GM11168 (cell line): Measurements from ENCODE around the gene GATD1.

Experiments
- in situ Hi-C: fragments of 300-500 bp; cut with MboI; formaldehyde crosslinking; loops from one replicate; pipeline ENCODE4 v1.12.0; 2022; ENCODE audit warnings: low sequenced_read_pairs; ENCODE audit not compliant: unreplicated experiment

Gene GATD1

DNA sequence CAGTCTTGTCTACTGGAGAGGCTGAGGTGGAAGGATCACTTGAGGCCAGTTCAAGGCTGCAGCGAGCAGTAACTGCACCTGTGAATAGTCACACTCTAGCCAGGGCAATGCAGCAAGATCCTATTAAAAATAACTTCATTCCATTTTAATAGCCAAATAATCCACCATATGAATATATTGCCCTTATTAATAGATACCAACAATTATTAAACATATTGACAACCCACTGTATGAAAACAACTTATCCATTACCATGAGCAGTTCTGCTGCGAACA, 10.4 kb downstream of the GATD1 start:
- in situ Hi-C loops, result loop anchor here (10.0 kb wide), 1 partner anchor 552 kb away; no protein-coding TSS in a partner anchor

- in situ Hi-C loops, result loop anchor here (10.0 kb wide), 1 partner anchor 552 kb away; no protein-coding TSS in a partner anchor
These were observed 11.0 kb downstream of the GATD1 start for GRCh38 chr11:766106-766935.

DNA sequence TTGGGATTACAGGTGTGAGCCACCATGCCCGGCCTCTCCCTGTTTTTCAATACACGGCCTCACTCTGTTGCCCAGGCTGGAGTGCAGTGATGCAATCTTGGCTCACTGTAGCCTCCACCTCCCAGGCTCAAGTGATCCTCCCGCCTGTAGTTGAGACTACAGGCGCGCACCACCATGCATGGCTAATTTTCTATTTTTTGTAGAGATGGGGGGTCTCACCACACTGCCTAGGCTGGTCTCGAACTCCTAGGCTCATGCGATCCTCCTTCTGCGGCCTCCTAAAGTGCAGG, 11.5 kb downstream of the GATD1 start:
- in situ Hi-C loops, result loop anchor here (10.0 kb wide), 1 partner anchor 551 kb away; no protein-coding TSS in a partner anchor

GRCh38 chr11:765025-765801, 12.1 kb downstream of the GATD1 start:
- in situ Hi-C loops, result loop anchor here (10.0 kb wide), 1 partner anchor 550 kb away; no protein-coding TSS in a partner anchor

- in situ Hi-C loops, result loop anchor here (10.0 kb wide), 1 partner anchor 550 kb away; no protein-coding TSS in a partner anchor
These were observed 12.8 kb downstream of the GATD1 start for GRCh38 chr11:764322-765024.

- in situ Hi-C loops, result loop anchor here (10.0 kb wide), 1 partner anchor 549 kb away; no protein-coding TSS in a partner anchor
These were observed 13.6 kb downstream of the GATD1 start for GRCh38 chr11:763549-764321.

DNA sequence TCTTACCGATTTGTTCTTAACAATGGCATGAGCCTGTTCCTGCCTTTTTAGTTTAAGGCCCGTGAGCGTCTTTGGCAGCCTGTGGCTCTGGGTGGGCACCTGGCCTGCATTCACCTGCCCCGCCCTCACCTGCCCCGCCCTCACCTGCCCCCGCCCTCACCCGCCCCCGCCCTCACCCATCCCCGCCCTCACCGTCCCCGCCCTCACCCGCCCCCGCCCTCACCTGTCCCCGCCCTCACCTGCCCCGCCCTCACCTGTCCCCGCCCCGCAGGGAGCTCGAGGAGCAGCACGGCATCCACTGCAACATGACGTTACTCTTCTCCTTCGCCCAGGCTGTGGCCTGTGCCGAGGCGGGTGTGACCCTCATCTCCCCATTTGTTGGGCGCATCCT, 14.2 kb downstream of the GATD1 start:
- in situ Hi-C loops, result loop anchor here (10.0 kb wide), 1 partner anchor 548 kb away; no protein-coding TSS in a partner anchor

- in situ Hi-C loops, result loop anchor here (10.0 kb wide), 1 partner anchor 548 kb away; no protein-coding TSS in a partner anchor
These were observed 14.7 kb downstream of the GATD1 start for GRCh38 chr11:762421-763072.

GRCh38 chr11:761526-762108, 15.7 kb downstream of the GATD1 start:
- in situ Hi-C loops, result loop anchor here (10.0 kb wide), 1 partner anchor 547 kb away; no protein-coding TSS in a partner anchor

DNA sequence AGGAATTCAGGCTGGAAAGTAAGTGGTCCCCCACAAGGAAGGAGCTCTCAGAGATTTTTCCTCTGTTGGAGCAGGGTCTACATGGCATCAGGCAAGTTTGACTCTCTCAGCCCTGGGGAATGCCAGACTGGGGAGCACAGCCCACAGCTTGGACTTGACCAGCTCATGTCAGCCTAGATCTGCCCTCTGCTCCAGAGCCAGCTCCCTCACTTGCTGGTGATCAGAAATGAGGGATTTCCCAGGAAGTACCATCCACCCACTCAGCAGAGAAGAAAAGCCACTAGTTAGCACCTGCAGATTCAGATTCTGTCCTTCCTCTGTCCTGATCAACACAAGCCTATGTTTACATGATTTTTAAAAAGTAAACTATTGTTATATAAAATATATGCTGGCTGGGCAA, 17.1 kb downstream of the GATD1 start:
- in situ Hi-C loops, result loop anchor here (10.0 kb wide), 1 partner anchor 545 kb away; no protein-coding TSS in a partner anchor

- in situ Hi-C loops, result no loop called here
These were observed 27.6 kb downstream of the GATD1 start for GRCh38 chr11:749731-750130.

GRCh38 chr11:748007-748359, 29.3 kb downstream of the GATD1 start:
- in situ Hi-C loops, result no loop called here

DNA sequence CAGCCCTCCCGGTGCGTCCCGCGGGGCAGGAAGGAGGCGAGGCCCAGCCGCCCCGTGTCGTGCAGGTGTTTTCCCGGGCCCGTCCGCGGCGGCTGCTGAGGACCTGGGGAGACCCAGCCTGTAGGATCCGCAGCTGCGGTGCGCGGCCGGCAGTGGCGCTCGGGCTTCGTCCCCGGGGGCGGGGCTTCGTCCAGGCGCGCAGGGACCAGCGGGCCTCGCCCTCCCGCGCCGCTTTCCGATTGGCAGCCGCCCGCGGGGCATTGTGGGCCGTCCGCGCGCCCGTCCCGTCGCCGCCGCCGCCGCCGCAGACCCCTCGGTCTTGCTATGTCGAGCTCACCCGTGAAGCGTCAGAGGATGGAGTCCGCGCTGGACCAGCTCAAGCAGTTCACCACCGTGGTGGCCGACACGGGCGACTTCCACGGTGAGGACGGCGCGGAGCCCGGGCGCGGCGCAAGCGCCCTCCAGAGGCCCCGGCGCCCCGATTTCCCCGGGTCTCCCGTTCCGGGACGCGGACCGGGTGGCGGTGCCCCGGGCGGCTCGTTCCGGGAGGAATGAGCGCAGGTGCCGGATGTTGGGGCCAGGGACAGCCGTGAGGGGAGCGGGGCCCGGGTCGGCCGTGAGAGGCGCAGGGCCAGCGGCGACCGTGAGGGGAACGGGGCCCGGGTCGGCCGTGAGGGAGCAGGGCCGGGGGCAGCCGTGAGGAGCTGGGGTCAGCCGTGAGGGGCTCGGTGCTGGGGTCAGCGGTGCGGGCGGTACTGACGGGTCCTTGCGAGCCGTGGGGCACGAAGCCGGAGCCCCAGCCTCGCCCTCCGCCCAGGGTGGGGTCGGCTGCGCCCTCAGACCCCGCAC, 29.9 kb downstream of the GATD1 start, which contains the start of gene TALDO1:
Gene TALDO1, plus strand, starts transcription at position 307 of the 849 bp plus-strand sequence. Its CDS starts 18 bp downstream, at position 325.
- in situ Hi-C loops, result no loop called here

- in situ Hi-C loops, result no loop called here
These were observed 30.8 kb downstream of the GATD1 start for GRCh38 chr11:746289-747157.

DNA sequence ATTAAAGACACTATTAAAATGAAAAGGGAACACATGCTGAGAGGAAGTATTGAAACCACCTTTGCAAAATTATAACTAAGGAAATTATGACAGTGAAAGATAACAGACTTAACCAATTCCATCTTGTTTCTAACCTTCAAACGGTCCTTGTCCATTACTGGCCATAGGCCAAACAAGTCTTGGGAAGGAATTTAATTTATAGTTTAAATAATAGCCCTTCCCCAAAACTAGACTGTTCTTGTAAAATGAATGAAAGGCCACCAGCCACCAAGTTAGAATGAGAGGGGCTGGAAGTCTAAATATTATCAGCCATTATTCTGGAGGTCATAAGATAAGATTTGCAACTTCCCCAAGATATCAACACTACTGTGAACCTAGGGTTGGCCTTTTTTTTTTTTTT, 31.9 kb downstream of the GATD1 start:
- in situ Hi-C loops, result no loop called here

DNA sequence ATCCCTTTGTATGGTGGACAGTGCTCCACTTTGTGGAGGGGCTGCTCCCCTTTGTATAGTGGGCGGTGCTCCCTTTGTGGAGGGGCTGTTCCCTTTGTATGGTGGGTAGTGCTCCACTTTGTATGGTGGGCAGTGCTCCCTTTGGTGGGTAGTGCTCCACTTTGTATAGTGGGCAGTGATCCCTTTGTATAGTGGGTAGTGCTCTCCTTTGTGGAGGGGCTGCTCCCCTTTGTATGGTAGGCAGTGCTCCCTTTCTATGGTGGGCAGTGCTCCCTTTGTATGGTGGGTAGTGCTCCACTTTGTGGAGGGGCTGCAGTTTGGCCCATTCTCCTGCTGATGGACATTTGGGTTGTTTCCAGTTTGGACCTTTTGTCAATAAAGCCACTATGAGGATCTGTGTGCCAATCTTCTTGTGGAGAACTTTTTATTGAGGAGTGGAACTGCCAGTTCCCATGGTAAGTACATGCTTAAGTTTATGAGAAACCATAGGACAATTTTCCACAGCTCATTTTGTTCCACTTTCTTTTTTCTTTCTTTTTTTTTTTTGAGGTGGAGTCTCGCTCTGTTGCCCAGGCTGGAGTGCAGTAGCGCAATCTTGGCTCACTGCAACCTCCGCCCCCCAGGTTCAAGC, 34.6 kb downstream of the GATD1 start:
- in situ Hi-C loops, result no loop called here

DNA sequence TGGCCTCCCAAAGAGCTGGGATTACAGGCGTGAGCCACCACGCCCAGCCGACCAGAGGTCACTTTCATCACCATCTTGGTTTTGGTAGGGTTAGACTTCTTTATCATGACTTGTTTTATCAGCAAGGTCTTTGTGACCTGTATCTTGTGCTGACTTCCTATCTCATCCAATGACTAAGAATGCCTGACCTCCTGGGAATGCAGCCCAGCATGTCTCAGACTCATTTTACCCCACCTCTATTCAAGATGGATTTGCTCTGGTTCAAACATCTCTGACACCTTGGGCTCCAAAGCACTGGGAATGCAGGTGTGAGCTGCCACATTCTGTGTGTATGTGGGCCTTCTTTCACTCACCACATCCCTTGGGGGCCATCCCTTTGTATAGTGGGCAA, 35.1 kb downstream of the GATD1 start:
- in situ Hi-C loops, result no loop called here
